Adrenal gland (tissue), 5 donors: ENCODE results near the gene METTL2A.
"Not testable (repeated sequence)": the region's sequence is repeated elsewhere in the genome, so short reads cannot be mapped to it uniquely, and the experiment has no call there.

Source experiments
- CTCF ChIP-seq, 6 experiments: fragments of 450-650 bp in 4 of 6; fragments of 200-600 bp in 2 of 6; sonication (generic) in 1 of 6; IDR thresholded peaks; 1 replicate in 5 of 6; 2 replicates in 1 of 6; pipeline versions ENCODE4 v1.5.1 to v1.8.0; 2016 to 2021; ENCODE audit warnings: antibody characterized with exemption in 6 of 6, mild to moderate bottlenecking in 2 of 6, moderate library complexity in 1 of 6
- POLR2A ChIP-seq, 2 donors: fragments of 450-650 bp; IDR thresholded peaks; one replicate each; pipeline ENCODE4 v1.6.1; 2017; ENCODE audit warnings: antibody characterized with exemption in 2 of 2, mild to moderate bottlenecking in 2 of 2, moderate library complexity in 1 of 2
- donor health status: DM: no; HTN: no; CAD: no.

- not testable (repeated sequence) for TF ChIP-seq CTCF, POLR2A (IDR thresholded peaks at IDR 0.05)
Measured at GRCh38 chr17:62464422-62464821, 40.7 kb downstream of the METTL2A start.
